22Rv1 (cell line): ENCODE measurements around the gene PDP2.

ENCODE experiments used
- H3K27ac ChIP-seq: fragments of 450-650 bp; 2 replicates; pipeline ENCODE4 v1.5.1; 2017
- ZFX ChIP-seq: fragments of 450-650 bp; IDR thresholded peaks from 2 replicates; pipeline ENCODE4 v1.6.1; 2017; ENCODE audit warnings: antibody characterized with exemption, borderline replicate concordance
- TF ChIP-seq, protein P1 (sequence below): fragments of 450-650 bp; IDR thresholded peaks from 2 replicates; pipeline ENCODE4 v1.5.1; 2017; ENCODE audit warnings: mild to moderate bottlenecking

PDP2 gene

DNA sequence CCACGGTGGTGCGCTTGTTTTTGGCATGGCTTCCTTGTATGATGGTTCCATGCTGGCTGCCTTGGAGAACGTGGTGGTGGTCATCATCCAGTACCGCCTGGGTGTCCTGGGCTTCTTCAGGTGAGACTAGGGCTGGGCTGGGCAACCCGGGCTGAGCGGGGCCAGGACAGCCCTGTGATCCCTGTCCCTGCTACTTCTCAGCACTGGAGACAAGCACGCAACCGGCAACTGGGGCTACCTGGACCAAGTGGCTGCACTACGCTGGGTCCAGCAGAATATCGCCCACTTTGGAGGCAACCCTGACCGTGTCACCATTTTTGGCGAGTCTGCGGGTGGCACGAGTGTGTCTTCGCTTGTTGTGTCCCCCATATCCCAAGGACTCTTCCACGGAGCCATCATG, 59.9 kb downstream of the PDP2 start:
- no peak overlapping the region for H3K27ac ChIP-seq
- TF ChIP-seq, protein P1, sequence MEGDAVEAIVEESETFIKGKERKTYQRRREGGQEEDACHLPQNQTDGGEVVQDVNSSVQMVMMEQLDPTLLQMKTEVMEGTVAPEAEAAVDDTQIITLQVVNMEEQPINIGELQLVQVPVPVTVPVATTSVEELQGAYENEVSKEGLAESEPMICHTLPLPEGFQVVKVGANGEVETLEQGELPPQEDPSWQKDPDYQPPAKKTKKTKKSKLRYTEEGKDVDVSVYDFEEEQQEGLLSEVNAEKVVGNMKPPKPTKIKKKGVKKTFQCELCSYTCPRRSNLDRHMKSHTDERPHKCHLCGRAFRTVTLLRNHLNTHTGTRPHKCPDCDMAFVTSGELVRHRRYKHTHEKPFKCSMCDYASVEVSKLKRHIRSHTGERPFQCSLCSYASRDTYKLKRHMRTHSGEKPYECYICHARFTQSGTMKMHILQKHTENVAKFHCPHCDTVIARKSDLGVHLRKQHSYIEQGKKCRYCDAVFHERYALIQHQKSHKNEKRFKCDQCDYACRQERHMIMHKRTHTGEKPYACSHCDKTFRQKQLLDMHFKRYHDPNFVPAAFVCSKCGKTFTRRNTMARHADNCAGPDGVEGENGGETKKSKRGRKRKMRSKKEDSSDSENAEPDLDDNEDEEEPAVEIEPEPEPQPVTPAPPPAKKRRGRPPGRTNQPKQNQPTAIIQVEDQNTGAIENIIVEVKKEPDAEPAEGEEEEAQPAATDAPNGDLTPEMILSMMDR: no peak
- TF ChIP-seq ZFX: no peak
